A549 (cell line): ENCODE measurements around the gene CARMIL1.

Experiments
- CTCF ChIP-seq: fragments of >200 bp; sonication (Bioruptor Twin); formaldehyde crosslinking; IDR thresholded peaks from 3 replicates; pipeline ENCODE4 v1.5.1; 2016
- PBX3 ChIP-seq: IDR thresholded peaks from 2 replicates; pipeline ENCODE4 v1.6.1; 2012

- TF ChIP-seq CTCF = no peak
- TF ChIP-seq PBX3 = no peak
These were observed 36.3 kb downstream of the CARMIL1 start for GRCh38 chr6:25315194-25316177.
